ENCODE results near the gene TENM4.

DNA sequence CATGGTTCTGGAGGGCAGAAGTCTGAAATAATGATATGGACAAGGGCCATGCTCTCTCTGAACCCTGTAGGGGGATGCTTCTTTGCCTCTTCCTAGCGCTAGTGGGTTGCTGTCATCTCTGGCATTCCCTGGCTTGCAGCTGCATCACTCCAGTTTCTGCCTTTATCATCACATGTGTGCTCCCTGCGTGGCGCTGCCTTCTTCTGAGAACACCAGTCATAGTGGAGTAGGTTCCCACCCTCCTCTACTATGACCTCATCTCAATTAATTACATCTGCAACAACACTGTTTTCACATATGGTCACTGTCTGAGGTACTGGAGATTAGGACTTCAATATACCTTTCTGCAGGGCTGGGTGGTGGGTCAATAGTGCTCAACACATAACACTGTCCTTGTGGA lies 463.8 kb downstream of the TENM4 start:
- TF ChIP-seq POLR2AphosphoS5 (IDR thresholded peaks at IDR 0.05) (no peak), CTCF (IDR thresholded peaks at IDR 0.05) (no peak), POLR2A (IDR thresholded peaks at IDR 0.05) (no peak)
